Activated CD8-positive, alpha-beta T cell treated with anti-CD3 and anti-CD28 coated beads for 36 hours (primary cell): ENCODE data around the gene CDC14A. TPM values are rescaled to one million over a fixed set of nuclear protein-coding genes. Genes with fewer than 3 reads are reported as not detected.
A peak's percentile ranks its signal among the peaks of the same experiment; 100 is the strongest.
"Not testable (repeated sequence)": the region's sequence is repeated elsewhere in the genome, so short reads cannot be mapped to it uniquely, and the experiment has no call there.

ENCODE experiments used
- ATAC-seq: fragments of 200-7000 bp; cut with Tn5 transposase; one replicate; pipeline ENCODE4 v1.10.0; 2021; ENCODE audit warnings: mild to moderate bottlenecking, moderate library complexity
- CTCF ChIA-PET: fragments of 350-600 bp; sonication (Branson Sonifier 250); formaldehyde crosslinking; loops from one replicate; lab custom pipeline; 2021; ENCODE audit warnings: antibody characterized with exemption; lab: Charles Lee
- POLR2A ChIA-PET: fragments of 350-600 bp; sonication (Branson Sonifier 250); formaldehyde crosslinking; loops from one replicate; lab custom pipeline; 2021; ENCODE audit warnings: antibody characterized with exemption; lab: Charles Lee
- DNase-seq: peaks from one replicate; pipeline ENCODE4 v3.0.0-alpha.2; 2020
- H3K27ac Mint-ChIP-seq: one replicate; pipeline ENCODE4 v1.8.0; 2021; ENCODE audit warnings: mild to moderate bottlenecking, mixed read lengths
- H3K27me3 Mint-ChIP-seq: one replicate; pipeline ENCODE4 v1.8.0; 2021; ENCODE audit warnings: mixed read lengths
- H3K36me3 Mint-ChIP-seq: one replicate; pipeline ENCODE4 v1.8.0; 2021; ENCODE audit warnings: low read depth, mixed read lengths
- H3K4me1 Mint-ChIP-seq: one replicate; pipeline ENCODE4 v1.8.0; 2021; ENCODE audit warnings: low read depth, mixed read lengths
- H3K4me3 Mint-ChIP-seq: one replicate; pipeline ENCODE4 v1.8.0; 2021; ENCODE audit warnings: mild to moderate bottlenecking, moderate library complexity, mixed read lengths
- H3K9me3 Mint-ChIP-seq: one replicate; pipeline ENCODE4 v1.8.0; 2021; ENCODE audit warnings: mixed read lengths
- intact Hi-C: fragments of 100-400 bp; cut with micrococcal nuclease; formaldehyde crosslinking; loops from one replicate; pipeline ENCODE4 v1.10.0; 2022
- total RNA-seq, 2 experiments: library from RNA; stranded (reverse); gene quantifications; one replicate each; pipeline ENCODE4 v1.2.3, GENCODE V29; 2021
- TF ChIP-seq, protein P1 (sequence below): fragments of 200-600 bp; IDR thresholded peaks from one replicate; pipeline ENCODE4 v1.8.0; 2022; ENCODE audit warnings: antibody characterized with exemption, mild to moderate bottlenecking

The CDC14A gene
- total RNA-seq, 2 experiments from 2014 or later: 14.3 to 17.2 TPM

GRCh38 chr1:100363831-100364230 lies 11.5 kb downstream of the CDC14A start:
- Mint-ChIP-seq H3K27ac (peak overlapping the region; percentile 53), H3K4me3 (no peak overlapping the region), H3K36me3 (peaks cover 63% of the 10 kb centered on the region), H3K9me3 (peaks cover 3% of the 10 kb centered on the region), H3K4me1 (peaks cover 74% of the 10 kb centered on the region), H3K27me3 (no peaks in the 10 kb centered on the region)
- ChIA-PET POLR2A (interaction anchor here (3.8 kb wide), 1 partner anchor 10 kb away, joined by 21 read pairs; the partner anchor contains the start of gene CDC14A), CTCF (interaction anchor here (0.7 to 1.1 kb wide), 2 partner anchors 9 to 30 kb away, joined by 3 to 7 read pairs; no protein-coding TSS in a partner anchor)
- no peak for DNase-seq
- intact Hi-C loops: no loop called here
- ATAC-seq: no peak
- TF ChIP-seq, protein P1, sequence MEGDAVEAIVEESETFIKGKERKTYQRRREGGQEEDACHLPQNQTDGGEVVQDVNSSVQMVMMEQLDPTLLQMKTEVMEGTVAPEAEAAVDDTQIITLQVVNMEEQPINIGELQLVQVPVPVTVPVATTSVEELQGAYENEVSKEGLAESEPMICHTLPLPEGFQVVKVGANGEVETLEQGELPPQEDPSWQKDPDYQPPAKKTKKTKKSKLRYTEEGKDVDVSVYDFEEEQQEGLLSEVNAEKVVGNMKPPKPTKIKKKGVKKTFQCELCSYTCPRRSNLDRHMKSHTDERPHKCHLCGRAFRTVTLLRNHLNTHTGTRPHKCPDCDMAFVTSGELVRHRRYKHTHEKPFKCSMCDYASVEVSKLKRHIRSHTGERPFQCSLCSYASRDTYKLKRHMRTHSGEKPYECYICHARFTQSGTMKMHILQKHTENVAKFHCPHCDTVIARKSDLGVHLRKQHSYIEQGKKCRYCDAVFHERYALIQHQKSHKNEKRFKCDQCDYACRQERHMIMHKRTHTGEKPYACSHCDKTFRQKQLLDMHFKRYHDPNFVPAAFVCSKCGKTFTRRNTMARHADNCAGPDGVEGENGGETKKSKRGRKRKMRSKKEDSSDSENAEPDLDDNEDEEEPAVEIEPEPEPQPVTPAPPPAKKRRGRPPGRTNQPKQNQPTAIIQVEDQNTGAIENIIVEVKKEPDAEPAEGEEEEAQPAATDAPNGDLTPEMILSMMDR: no peak

GRCh38 chr1:100364697-100365096 lies 12.4 kb downstream of the CDC14A start:
- ChIA-PET POLR2A (interaction anchor here (3.8 kb wide), 1 partner anchor 11 kb away, joined by 21 read pairs; the partner anchor contains the start of gene CDC14A), CTCF (interaction anchor here (0.7 to 3.4 kb wide), 3 partner anchors 7 to 29 kb away, joined by 3 to 26 read pairs (median 7); no protein-coding TSS in a partner anchor)
- TF ChIP-seq, protein P1: no peak
- Mint-ChIP-seq H3K4me1 (peaks cover 70% of the 10 kb centered on the region), H3K27me3 (no peaks in the 10 kb centered on the region), H3K36me3 (peaks cover 64% of the 10 kb centered on the region), H3K4me3 (peak overlapping the region; percentile 28), H3K27ac (peak overlapping the region; percentile 77), H3K9me3 (peaks cover 7% of the 10 kb centered on the region)
- intact Hi-C loops: loop anchor here (5.0 kb wide), 1 partner anchor 38 kb away; no protein-coding TSS in a partner anchor
- DNase-seq (no peak), ATAC-seq (no peak)

GRCh38 chr1:100366209-100366525 lies 13.9 kb downstream of the CDC14A start:
- intact Hi-C loops: loop anchor here (5.0 kb wide), 1 partner anchor 36 kb away; no protein-coding TSS in a partner anchor
- peaks cover 67% of the 10 kb centered on the region for H3K36me3 Mint-ChIP-seq
- H3K27me3 Mint-ChIP-seq: no peaks in the 10 kb centered on the region
- H3K9me3 Mint-ChIP-seq: peaks cover 9% of the 10 kb centered on the region
- no peak overlapping the region for H3K27ac Mint-ChIP-seq
- TF ChIP-seq, protein P1: no peak
- no peak overlapping the region for H3K4me3 Mint-ChIP-seq
- no peak for ATAC-seq
- ChIA-PET CTCF (interaction anchor here (1.0 to 3.4 kb wide), 6 partner anchors 9 to 93 kb away, joined by 3 to 26 read pairs (median 6); no protein-coding TSS in a partner anchor), POLR2A (interaction anchor here (0.7 to 3.8 kb wide), 5 partner anchors 9 to 41 kb away, joined by 3 to 21 read pairs (median 3); partner anchors contain the start of gene CDC14A)
- no peak for DNase-seq
- peaks cover 70% of the 10 kb centered on the region for H3K4me1 Mint-ChIP-seq

GRCh38 chr1:100369339-100369738 lies 17.0 kb downstream of the CDC14A start:
- CTCF ChIA-PET: interaction anchor here (0.6 to 1.4 kb wide), 5 partner anchors 11 to 89 kb away, joined by 3 to 4 read pairs (median 3); partner anchors contain the start of gene CDC14A
- H3K4me3 Mint-ChIP-seq, ATAC-seq, DNase-seq, POLR2A ChIA-PET, H3K27me3 Mint-ChIP-seq: not testable (repeated sequence)
- H3K27ac Mint-ChIP-seq: peak overlapping the region; percentile 1
- peaks cover 67% of the 10 kb centered on the region for H3K36me3 Mint-ChIP-seq
- peaks cover 71% of the 10 kb centered on the region for H3K4me1 Mint-ChIP-seq
- intact Hi-C loops: loop anchor here (5.0 kb wide), 1 partner anchor 33 kb away; no protein-coding TSS in a partner anchor
- peaks cover 14% of the 10 kb centered on the region for H3K9me3 Mint-ChIP-seq

DNA sequence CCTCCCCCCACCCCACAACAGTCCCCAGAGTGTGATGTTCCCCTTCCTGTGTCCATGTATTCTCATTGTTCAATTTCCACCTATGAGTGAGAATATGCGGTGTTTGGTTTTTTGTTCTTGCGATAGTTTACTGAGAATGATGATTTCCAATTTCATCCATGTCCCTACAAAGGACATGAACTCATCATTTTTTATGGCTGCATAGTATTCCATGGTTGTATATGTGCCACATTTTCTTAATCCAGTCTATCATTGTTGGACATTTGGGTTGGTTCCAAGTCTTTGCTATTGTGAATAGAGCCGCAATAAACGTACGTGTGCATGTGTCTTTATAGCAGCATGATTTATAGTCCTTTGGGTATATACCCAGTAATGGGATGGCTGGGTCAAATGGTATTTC lies 21.6 kb downstream of the CDC14A start:
- ATAC-seq, intact Hi-C loops, CTCF ChIA-PET, DNase-seq, H3K4me3 Mint-ChIP-seq, POLR2A ChIA-PET, H3K27me3 Mint-ChIP-seq, H3K27ac Mint-ChIP-seq: not testable (repeated sequence)
- Mint-ChIP-seq H3K9me3 (peaks cover 19% of the 10 kb centered on the region), H3K4me1 (peaks cover 68% of the 10 kb centered on the region), H3K36me3 (peaks cover 50% of the 10 kb centered on the region)

DNA sequence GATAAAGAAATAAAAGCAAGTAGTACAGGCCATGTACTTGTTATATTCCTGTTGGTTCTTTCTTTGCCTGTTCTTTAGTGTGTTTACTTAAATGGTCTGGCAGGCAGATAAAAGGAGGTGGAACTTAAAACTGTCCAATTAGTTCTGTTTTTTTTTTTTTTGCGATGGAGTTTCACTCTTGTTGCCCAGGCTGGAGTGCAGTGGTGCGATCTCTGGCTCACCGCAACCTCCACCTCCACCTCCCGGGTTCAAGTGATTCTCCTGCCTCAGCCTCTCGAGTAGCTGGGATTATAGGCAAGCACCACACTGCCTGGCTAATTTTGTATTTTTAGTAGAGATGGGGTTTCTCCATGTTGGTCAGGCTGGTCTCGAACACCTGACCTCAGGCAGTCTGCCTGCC lies 24.6 kb downstream of the CDC14A start:
- intact Hi-C loops: loop anchor here (5.0 kb wide), 1 partner anchor 65 kb away; no protein-coding TSS in a partner anchor
- not testable (repeated sequence) for H3K27ac Mint-ChIP-seq, DNase-seq, H3K4me3 Mint-ChIP-seq, H3K27me3 Mint-ChIP-seq, ATAC-seq
- Mint-ChIP-seq H3K9me3 (peaks cover 12% of the 10 kb centered on the region), H3K4me1 (peaks cover 73% of the 10 kb centered on the region), H3K36me3 (peaks cover 53% of the 10 kb centered on the region)
- ChIA-PET CTCF (interaction anchor here (1.0 to 1.2 kb wide), 2 partner anchors 17 to 46 kb away, joined by 3 read pairs; no protein-coding TSS in a partner anchor), POLR2A (interaction anchor here (0.6 to 0.9 kb wide), 2 partner anchors 11 to 66 kb away, joined by 3 read pairs; no protein-coding TSS in a partner anchor)
